Stimulated activated CD8-positive, alpha-beta memory T cell treated with anti-CD3 and anti-CD28 coated beads, Interleukin-15, amount 100 ng/mL, for 48 hours (primary cell): Measurements from ENCODE around the gene CIT.
"Not testable (repeated sequence)": the region's sequence is repeated elsewhere in the genome, so short reads cannot be mapped to it uniquely, and the experiment has no call there.

Source experiments
- DNase-seq, 2 donors: peaks; one replicate each; pipeline ENCODE4 v3.0.0-alpha.2; 2020; ENCODE audit warnings: low read depth in 2 of 2

The CIT gene, protein sequence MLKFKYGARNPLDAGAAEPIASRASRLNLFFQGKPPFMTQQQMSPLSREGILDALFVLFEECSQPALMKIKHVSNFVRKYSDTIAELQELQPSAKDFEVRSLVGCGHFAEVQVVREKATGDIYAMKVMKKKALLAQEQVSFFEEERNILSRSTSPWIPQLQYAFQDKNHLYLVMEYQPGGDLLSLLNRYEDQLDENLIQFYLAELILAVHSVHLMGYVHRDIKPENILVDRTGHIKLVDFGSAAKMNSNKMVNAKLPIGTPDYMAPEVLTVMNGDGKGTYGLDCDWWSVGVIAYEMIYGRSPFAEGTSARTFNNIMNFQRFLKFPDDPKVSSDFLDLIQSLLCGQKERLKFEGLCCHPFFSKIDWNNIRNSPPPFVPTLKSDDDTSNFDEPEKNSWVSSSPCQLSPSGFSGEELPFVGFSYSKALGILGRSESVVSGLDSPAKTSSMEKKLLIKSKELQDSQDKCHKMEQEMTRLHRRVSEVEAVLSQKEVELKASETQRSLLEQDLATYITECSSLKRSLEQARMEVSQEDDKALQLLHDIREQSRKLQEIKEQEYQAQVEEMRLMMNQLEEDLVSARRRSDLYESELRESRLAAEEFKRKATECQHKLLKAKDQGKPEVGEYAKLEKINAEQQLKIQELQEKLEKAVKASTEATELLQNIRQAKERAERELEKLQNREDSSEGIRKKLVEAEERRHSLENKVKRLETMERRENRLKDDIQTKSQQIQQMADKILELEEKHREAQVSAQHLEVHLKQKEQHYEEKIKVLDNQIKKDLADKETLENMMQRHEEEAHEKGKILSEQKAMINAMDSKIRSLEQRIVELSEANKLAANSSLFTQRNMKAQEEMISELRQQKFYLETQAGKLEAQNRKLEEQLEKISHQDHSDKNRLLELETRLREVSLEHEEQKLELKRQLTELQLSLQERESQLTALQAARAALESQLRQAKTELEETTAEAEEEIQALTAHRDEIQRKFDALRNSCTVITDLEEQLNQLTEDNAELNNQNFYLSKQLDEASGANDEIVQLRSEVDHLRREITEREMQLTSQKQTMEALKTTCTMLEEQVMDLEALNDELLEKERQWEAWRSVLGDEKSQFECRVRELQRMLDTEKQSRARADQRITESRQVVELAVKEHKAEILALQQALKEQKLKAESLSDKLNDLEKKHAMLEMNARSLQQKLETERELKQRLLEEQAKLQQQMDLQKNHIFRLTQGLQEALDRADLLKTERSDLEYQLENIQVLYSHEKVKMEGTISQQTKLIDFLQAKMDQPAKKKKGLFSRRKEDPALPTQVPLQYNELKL (N-terminal part only)

DNA sequence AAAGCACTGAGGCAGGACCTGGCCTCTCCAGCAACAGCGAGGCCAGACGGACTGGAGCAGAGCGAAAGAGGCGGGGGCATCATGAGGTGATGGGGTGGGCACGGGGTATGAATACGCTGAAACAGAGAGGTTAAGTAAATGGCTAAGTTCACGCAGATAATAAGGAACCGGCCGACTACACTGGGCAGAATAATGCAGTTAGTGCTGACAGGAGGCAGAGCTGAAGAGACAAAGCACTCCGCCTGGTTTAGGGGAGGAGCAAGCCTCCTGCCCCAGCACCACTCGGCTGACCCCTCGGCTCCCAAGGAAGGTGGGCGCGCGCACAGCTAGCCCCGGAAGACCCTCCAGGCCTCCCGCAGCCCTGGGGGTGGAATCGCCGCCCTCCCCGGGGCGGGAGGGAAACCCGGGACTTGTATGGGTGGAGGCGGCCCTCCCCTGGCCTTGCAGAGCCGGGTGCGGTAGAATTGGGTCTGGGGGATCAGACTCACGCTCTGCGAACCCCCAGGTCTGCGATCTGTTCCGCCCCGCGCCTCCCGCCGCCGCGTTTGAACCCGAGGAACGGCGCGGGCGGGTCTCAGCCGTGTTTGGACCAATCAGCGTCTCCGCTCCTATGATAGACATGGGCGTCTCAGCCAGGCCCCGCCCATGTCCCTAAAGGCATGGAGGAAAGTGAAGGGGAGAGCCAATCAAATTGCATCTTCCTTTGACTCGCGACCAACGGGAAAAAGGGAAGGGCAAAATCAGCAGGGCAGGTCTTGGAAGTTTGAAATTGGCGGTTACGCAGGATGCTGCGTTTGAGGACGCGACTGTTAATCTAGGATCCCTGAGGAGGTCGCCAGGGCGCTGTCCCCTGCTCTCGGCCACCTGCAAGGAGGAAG lies at the start of gene CIT:
Gene CIT, minus strand, starts transcription at position 560 of the 878 bp plus-strand sequence. CDS start 1,152 bp downstream, outside the sequence.
- peak; percentile 76 to 79 for DNase-seq

DNA sequence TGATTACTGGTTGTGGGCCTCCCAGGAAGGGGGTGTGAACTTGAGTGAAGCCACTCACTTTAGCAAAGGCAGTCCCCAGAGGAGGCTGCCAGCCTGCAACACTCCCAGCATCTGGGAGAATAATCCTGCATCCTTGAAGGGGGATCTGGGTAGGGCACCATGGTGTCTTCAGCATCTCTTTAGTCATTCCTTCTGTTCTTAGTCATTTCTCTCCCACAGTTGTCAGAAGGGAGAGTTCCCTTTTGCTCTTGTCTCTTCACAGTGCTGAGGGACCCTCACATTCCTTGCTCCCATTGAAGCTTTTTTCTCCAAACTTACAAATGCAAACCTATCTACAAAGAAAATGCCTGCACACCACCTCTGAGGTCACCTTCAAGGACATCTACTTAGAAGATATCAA lies 48.1 kb upstream of the CIT start:
- DNase-seq, result no peak

DNA sequence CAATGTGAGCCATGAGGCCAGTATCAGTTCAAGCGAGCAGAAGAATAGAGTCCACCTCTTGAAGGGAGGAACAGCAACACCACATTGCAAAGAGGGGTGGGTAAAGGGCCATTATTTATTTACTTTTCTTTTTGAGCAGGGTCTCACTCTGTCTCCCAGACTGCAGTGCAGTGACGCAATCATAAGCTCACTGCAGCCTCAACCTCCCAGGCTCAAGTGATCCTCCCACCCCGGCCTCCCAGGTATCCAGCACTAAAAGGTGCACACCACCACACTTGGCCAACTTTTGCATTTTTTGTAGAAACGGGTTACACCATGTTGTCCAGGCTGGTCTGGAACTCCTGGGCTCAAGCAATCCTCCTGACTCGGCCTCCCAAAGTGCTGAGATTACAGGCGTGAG lies 42.9 kb upstream of the CIT start:
- no peak for DNase-seq

DNA sequence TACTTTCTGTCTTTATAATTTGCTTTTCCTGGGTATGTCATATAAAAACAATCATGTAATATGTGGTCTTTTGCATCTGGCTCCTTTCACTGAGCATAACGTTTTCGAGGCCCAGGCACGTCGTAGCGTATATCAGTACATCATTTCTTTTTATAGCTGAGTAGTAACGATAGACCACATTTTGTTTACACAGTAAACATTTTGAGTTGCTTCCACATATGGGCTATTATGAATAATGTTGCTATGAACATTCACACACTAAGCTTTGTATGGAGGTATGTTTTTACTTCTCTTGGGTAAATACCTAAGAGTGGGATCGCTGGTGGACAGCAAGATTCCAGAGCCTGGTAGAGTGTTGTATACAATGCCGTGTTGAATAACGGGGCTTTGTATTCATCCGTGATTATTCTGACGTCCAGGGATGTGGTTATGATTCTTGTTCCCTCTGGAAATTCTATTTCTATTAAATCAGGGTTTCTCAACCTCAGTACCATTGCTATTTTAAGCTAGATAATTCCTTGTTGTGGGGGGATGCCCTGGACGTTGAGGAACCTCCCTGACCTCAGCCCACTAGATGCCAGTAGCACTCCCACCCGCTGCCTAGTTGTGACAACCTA lies 38.9 kb upstream of the CIT start:
- no peak for DNase-seq

DNA sequence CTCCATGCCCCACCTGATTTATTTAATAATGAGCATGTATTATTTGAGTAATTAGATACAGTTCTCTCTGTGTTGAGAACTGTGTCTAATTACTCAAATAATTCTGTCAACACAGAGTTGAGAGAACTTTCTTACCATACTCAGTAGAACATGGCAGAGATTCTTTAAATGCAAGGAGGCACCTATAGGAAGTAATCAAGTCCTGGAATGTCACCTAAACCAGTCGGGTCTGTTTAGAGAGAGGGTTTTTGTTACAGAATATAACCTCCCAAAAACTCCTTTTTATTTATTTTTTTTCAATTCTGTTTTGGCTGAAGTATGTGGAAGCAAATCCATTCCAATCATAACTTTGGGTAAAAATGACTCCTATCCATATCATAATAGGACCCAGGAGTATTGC lies 37.5 kb upstream of the CIT start:
- no peak for DNase-seq

DNA sequence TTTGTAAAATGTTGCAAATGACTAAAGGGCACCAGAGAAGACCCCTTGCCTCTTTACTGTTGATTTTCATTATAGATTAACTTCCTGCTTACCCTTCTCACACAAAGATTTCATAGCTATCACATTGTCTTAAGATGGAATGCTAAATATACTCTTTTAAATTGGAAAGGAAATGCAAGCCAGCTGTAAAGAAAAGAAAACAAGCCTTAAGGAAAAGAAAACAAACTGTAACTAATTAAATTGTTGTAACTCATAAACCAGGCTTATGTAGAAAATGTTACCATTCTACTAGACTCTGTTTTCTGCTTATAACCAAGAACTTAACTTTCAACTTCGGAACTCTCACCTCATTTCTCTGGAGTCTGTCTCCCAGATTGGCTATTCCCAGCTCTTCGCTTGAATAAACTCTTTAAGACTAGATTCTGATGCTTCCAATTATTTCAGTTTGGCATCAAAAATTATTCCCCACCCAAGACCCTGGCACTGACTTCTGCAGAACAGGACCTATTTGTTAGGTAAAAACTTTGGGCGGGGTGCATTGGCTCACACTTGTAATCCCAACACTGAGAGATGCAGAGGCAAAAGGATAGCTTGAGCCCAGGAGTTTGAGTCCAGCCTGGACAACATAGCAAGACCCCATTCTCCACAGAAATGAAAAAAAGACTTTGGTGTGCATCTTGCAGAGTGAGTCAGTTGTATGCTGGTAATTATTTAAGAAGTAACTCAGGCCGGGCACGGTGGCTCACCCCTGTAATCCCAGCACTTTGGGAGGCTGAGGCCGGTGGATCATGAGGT lies 36.6 kb upstream of the CIT start:
- no peak for DNase-seq

DNA sequence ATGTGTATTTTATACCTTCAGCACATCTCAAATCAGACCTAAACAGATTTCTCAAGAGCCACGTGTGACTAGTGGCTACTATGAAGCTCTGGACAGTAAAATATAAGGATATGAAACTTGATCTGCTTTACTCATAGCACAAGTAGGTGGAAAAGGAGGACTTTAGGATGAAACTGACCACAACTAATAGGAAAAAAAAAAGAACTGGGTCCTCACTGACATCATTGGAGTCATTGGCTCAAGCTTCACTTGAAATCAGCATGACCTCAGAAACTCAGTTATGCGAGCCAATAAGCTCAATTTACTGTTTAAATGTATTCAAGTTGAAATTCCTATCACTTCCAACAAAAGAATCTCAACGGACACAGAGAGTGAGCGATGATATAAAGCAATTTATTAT lies 34.1 kb upstream of the CIT start:
- DNase-seq, result no peak

DNA sequence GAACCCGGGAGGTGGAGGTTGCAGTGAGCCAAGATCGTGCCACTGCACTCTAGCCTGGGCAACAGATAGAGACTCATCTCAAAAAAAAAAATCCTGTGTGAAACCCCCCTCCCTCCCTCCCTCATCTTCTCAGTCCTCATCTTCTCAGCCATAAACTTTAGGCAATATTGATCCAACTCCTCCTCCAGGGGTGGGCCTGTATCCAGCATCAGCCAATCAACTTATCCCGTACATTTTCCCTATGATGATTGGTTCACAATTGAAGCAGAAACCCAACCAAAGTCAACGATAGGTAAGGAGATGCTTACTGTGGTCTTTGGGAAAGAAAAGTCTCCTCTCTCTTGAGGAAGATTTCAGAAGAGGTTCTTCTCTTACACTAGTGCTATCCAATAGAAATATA lies 33.5 kb upstream of the CIT start:
- DNase-seq, result no peak

DNA sequence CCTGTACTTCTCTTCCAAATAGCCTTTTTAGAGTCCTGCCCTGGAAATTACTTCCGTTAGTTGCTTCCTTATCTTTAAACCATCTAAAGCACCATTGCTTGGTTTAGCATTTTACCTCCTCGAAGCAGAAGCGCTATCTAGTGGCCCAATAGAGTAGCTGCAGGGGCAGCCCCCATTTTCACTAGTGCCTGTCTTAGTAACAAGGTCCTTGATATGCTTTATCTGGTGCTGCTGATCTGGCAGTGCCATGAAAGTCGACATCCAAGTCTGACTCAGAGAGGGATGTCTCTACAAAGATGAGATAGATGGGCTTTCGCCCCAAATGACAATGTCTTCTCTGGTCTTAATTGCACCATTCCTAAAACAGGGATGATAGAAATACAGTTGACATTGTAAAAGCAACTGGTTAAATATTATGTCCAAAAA lies 25.0 kb upstream of the CIT start:
- DNase-seq, result peak; percentile 50 to 68

DNA sequence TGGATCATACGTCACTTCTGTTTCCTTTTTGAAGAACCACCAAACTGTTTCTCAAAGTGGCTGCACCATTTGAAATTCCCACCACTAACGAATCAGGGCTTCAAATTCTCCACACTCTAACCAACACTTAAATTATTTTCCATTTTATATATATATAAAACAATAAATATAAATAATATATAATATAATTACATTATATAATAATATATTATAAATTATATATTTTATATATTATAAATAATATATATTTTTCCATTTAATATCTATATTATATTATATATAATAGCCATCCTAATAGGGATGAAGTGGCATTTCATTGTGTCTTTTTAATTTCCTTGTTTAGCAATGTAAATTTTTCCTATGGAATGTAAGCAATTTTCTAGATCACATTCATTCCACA lies 24.6 kb upstream of the CIT start:
- no peak for DNase-seq

DNA sequence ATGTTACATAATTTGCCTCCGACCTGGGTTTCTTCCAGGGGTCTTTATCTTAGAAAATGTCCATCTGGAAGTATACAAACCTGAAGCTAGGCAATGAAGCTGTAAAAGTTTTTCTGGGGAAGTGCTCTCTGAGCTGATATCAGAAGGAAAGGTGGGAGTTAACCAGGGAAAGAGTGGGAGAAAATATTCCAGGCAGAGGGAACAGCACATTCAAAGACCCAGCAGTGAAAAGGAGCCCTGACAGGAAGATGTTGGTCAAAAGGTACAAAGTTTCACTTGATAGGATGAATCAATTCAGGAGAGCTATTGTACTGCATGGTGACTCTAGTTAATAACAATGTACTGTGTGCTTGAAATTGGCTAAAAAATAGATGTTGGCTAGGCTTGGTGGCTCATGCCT lies 17.8 kb upstream of the CIT start:
- no peak for DNase-seq

DNA sequence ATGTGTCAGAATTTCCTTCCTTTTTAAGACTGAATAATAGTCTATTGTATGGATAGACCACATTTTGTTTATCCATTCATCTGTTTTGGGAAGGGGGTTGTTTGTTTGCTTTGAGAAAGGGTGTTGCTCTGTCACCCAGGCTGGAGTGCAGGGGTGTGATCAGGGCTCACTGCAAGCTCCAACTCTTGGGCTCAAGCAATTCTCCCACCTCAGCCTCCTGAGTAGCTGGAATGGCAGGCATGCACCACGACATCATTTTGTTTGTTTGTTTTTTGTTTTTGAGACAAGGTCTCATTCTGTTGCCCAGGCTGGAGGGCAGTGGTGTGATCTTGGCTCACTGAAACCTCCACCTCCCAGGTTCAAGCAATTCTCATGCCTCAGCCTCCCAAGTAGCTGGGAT lies 15.5 kb upstream of the CIT start:
- not testable (repeated sequence) for DNase-seq

DNA sequence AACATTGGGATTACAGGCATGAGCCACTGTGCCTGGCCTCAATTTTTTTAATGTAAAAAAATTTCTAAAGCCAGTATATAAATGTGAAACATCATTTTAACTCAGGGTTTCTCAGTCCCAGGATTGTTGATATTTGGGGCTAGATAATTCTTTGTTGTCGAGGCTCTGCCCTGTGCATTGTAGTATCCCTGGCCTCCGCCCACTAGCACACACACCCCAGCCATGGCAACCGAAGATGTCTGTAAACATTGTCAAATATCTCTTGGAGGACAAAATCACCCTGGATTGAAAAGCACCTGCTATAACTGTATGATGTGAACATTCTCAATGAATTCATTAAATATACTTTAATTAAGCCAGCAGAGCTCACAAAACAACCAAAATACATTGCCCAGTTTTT lies 8.4 kb upstream of the CIT start:
- DNase-seq, result no peak

DNA sequence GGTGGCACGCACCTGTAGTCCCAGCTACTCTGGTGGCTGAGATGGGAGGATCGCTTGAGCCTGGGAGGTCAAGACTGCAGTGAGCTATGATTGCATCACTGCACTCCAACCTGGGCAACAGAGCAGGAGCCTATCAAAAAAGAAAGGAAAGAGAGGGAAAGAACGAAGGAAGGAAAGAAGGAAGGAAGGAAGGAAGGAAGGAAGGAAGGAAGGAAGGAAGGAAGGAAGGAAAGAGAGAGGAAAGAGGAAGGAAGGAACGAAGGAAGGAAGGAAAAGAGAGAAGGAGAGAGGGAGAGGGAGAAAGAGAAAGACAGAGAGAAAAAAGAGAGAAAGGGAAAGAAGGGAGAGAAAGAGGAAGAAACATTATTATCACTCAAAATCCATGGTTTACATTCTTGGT lies 6.7 kb upstream of the CIT start:
- DNase-seq, result not testable (repeated sequence)

DNA sequence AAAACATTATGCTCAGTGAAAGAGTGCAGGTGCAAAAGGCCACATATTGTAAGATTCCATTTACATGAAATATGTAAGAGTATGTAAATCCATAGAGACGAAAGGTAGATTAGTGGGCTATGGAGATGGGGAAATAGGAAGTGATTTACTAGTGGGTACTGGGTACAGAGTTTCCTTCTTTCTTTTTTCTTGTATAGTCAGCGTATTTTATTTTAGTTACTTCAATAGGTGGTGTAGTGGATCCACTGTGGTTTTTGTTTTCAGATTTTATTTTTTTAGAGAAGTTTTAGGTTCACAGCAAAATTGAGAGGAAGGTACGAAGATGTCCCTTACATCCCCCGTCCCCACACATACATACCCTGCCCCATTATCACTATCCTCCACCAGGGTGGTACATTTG lies 6.1 kb upstream of the CIT start:
- DNase-seq, result no peak

DNA sequence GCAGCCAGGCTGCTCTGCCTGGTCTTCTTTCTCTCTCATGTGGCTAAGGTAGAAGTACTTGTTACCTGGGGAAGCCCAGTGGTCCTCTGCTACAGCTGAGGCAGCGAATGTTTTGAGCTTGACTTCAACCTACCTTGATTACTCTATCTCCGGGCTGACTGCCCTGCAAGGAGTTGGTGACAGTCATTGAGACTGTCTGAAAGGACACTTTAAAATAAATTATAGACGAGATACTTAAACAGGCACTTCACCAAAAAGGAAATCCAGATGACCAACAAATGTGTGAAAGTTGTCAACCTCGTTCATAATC lies 474 bp upstream of the CIT start:
- no peak for DNase-seq

DNA sequence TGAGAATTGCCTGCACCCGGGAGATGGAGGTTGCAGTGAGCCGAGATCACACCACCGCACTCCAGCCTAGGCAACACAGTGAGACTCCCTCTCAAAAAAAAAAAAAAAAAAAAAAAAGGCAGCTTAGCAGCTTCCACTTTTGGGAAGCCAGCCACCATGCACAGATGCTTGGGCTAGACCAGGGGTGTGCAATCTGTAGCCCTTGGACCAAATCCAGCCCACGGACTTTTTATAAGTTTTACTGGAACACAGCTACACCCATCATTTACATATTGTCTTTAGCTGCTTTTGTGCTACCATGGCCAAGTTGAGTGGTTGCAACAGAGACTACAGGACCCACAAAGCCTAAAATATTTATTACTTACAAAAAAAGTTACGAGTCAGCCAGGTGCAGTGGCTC lies 6.7 kb downstream of the CIT start:
- no peak for DNase-seq

DNA sequence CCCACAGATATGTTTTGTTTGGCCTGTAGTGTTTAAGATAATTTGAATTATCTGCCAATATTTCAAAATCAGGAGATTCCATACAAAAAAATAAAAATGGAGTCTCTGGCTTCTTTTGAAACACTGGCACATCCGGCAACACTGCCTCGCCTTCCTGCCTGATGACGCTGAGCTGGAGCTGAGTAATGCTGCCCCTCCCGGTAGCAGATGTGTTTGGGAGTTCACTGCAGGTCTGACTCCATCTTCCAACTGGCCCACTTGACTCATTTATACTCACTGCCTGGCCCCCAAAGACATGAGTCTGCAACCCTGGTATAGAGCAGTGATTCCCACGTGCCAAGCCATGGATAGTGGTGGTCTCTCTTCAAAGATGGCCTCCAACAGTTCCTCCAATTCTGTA lies 7.4 kb downstream of the CIT start:
- no peak for DNase-seq

DNA sequence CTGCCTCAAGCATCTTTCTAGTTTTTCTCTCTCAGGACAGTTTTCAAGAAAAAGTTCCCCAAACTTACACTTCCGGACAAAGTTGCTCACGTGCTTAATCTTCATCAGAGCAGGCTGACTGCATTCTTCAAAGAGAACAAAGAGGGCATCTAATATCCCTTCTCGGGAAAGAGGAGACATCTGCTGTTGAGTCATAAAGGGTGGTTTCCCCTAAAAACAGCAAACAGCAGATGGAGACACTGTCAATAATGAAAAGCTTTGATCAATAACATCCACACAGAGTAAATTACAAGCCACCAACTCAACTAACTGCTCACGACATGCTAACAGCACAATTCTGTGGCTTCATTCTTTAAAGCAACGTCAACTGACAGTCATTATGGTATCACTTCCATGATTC lies 8.1 kb downstream of the CIT start:
- DNase-seq, result no peak

DNA sequence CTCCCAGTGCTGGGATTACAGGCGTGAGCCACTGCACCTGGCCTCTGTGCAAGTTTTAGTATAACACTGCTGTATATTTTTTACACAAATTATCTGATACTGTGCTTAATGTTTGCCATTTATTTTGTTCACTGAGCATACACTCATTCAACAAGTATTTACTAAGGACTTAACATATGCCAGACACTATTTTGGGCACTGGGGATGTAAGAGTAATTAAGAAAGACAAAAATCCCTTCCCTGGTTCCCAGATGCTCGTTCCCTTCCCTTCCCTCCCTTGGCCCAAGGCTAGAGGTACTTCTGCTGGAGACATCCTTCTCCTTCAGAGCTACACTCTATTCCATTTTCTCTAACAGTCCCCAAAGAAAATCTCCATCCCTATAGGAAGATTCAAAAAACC lies 12.5 kb downstream of the CIT start:
- DNase-seq, result no peak
